NCI-H774 (cell line): Measurements from ENCODE around the gene MAPK1.
"Not testable (repeated sequence)": the region's sequence is repeated elsewhere in the genome, so short reads cannot be mapped to it uniquely, and the experiment has no call there.

Experiments
- DNase-seq: peaks from one replicate; lab custom pipeline; 2025; lab: John Stamatoyannopoulos, UW

Gene MAPK1

DNA sequence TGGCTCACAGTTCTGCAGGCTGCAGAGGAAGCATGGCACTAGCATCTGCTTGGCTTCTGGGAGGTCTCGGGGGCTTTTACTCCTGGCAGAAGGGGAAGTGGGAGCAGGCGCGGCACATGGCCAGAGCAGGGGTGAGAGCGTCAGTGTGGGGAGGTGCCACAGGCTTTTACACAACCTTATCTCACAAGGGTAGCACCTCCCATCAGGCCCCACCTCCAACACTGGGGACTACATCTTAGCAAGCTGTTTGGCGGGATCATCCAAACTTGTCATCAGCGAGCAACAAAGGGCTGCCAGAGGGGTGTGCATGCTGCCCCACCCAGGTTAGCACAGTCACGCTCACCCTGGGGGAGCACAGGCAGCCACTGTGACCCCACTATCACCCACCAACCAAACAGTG, 112.9 kb downstream of the MAPK1 start:
- no peak for DNase-seq

DNA sequence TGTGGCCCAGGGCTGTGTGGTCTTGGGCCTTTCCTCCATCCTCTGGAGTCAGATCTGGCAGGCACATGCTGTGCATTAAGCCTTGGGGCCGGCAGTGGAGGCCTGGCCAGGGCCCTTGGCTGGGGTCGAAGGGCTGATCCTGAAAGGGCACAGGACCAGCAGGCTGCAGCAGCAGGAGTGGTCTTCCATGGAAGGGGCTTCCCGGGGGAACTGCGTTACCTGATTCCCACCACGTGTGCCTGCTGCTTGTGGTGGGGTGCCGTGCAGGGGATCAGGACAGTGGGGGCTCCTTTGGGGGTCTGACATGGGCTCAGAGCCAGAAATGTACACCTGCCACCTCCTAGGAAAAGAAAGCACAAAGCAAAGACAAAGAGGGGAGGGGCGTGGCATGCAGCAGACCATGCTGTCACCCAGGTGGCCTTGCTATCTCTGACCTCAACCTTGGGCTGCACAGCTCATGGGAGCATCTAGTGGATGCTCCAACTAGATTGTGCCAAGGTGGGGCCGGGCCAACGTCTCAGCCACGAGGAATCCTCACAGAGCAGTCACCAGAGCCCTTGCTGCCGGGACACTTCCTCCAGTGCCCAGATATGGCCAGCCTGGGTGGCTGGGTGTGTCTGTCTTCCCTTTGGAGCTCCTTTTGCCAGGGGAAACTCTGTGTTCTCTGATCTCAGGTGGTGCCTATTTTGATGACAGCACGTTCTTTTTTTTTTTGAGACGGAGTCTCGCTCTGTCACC, 113.9 kb downstream of the MAPK1 start:
- DNase-seq, result no peak

DNA sequence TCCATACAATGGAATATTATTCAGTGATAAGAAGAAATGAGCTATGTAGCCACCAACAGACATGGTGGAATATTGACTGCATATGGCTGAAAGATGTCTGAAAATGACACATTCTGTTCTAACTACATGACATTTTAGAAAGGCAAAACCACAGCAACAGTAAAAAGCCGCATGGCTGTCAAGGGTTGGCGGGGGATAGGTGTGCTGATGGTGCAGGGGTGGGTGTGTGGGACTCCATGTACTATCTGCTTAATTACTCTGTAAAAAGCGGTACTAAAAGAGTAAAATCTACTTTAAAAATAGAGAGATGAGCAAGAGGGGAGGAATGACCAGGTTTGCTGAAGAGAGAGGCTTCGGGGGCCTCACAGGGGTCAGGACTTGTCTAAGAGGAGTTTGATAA, 115.2 kb downstream of the MAPK1 start:
- DNase-seq, result no peak

DNA sequence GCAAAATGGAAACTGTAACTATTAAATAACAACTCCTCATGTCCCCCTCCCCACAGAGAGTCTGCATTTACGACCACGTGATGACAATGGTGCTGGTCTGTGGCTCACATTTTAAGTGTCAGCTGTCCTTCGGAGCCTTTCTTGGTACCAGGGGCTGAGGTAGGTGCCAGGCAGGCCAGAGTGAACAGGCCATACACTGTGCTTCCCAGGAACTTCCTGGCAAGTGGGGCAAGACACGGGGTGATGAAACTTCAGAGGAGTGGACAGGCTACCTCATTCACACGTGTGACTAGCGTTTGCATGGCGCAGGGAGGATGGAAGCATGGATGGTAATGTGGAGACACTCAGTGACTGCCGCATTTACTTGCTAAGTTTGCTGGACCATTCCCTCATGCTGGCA, 121.5 kb downstream of the MAPK1 start:
- DNase-seq, result no peak

DNA sequence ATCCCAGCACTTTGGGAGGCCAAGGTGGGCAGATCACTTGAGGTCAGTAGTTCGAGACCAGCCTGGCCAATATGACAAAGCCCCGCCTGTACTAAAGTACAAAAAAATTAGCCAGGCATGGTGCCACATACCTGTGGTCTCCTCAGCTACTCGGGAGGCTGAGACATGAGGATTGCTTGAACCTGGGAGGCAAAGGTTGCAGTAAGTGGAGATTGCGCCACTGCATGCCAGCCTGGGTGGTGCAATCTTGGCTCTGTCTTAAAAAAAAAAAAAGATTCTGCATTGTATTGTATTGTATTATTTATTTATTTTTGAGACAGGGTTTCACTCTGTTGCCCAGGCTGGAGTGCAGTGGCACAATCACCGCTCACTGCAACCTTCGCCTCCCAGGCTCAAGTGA, 122.5 kb downstream of the MAPK1 start:
- DNase-seq, result not testable (repeated sequence)

DNA sequence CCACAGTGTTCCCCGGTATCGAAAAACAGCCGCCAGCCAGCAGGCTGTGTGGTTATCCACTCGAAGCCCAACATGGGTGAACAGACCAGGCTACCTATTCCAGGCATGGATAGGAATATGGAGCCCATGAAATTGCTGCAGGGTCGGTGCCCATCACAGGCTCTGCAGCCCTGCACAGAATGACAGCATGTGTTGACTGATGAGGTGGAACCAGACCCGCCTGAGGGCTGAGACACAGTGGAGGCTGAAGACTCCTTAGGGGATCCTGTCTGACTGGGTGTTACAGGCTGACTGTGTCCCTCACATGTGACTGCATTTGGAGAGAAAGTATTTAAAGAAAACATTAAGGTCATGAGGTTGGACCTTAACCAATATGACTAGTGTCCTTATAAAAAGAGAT, 125.7 kb downstream of the MAPK1 start:
- no peak for DNase-seq

DNA sequence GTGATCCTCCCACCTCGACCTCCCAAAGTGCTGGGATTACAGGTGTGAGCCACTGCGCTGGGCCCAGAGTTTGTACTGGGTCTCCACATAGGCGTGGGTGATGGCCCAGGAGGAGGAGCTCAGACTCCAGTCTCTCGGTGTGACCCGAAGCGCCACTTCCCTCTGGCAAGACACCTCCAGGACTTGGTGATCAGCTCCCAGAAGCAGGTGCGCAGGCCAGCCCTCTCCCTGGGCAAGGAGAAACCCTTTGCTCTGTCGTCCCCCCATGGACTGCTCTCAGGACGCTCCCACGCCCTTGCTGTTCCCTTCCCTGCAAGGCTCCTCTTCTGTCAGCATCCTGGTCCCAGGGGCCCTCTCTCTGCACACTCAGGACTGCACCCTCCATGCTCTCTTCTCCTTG, 126.4 kb downstream of the MAPK1 start:
- no peak for DNase-seq

DNA sequence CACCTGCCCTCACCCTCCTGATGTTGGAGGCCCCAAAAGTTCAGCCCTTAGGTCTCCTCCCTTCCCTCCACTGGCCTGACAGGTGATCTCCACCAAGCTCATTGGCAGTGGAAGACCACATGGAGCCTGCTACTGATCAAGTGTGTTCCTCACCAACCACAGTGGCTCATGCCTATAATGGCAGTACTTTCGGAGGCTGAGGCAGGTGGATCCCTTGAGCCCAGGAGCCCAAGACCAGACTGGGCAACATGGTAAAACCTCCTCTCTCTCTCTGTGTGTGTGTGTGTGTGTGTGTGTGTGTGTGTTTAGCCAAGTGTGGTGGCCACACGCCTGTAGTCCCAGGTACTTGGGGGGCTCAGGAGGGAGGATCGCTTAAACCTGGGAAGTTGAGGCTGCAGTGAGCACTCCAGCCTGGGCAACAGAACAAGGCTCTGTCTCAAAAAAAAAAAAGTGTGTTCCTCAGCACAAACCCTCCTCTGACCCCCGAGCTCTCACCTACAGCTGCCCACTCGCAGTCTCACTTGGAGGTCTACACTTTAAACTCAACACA, 127.5 kb downstream of the MAPK1 start:
- no peak for DNase-seq

DNA sequence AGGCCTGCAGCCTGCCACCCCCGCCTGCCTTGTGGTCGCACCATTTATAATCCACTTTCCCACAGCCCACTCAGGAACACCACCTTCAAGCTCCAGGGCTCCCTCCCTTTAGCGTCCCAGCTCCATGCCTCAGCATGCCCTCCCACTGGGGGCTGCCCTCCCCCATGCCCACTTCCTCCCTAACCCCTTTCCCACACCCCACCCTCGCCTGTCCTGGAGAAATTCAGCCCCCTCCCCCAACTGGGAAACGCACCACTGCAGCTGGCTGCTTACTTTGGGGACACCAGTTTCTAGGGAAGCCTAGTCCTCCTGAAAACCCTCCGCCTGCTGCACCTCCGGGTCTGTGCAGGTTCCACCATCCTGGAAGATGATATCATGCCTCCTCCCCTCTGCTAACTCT, 128.5 kb downstream of the MAPK1 start:
- no peak for DNase-seq

DNA sequence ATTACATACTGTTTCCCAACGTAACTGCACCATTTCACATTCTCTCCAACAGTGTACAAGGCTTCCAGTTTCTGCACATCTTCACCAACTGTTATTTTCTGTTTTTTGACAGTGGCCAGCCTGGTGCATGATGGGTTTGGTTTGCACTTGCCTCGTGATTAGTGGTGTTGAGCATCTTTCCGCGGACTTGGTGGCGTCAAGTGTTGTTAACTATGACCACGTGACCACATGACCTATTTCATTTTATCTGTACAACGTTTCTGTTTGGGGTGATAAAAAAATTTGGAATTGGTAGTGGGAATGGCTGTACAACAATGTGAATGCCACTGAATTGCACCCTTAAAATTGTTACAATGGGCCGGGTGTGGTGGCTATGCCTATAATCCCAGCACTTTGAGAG, 129.4 kb downstream of the MAPK1 start:
- DNase-seq, result no peak

DNA sequence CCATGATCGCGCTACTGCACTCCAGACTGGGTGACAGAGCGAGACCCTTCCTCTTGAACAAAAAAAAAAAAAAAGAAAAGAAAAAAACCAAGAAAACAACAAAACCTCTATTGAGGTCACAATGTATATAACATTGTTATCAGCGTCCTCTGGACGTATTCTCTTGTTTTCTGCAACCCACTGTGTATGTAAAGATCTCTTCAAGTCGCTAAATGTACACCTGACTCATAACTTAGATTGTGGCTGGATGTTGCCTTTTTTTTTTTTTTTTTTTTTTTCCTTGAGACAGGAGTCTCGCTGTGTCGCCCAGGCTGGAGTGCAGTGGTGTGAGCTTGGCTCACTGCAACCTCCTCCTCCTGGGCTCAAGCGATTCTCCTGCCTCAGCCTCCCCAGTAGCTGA, 130.5 kb downstream of the MAPK1 start:
- no peak for DNase-seq

DNA sequence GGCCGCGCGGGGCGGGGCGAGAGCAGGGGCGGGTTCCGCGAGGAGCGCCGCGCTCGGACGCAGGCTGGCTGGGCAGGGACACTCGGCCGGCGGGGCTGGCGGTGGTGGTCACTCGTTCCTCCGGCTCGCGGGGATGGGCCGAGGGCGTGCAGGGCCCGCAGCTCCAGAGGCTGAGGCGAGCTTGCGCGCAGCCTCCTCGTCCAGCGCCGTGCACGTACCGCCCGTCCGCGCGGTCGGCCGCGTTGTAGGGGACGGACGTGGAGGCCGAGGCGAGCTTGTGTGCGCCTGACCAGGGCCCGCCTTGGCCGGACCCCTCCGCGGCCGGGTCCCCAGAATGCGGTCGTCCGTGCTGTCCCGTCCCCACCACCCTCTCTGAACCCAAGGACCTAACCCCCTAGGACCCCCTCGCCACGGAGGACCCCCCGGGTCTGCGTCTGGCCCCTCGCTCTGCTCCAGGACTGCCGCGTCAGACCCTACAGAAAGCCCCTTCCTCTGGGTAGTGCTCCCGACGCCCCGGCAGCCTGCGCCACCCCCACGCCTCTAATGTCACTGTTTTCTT, 131.3 kb downstream of the MAPK1 start:
- DNase-seq, result no peak

DNA sequence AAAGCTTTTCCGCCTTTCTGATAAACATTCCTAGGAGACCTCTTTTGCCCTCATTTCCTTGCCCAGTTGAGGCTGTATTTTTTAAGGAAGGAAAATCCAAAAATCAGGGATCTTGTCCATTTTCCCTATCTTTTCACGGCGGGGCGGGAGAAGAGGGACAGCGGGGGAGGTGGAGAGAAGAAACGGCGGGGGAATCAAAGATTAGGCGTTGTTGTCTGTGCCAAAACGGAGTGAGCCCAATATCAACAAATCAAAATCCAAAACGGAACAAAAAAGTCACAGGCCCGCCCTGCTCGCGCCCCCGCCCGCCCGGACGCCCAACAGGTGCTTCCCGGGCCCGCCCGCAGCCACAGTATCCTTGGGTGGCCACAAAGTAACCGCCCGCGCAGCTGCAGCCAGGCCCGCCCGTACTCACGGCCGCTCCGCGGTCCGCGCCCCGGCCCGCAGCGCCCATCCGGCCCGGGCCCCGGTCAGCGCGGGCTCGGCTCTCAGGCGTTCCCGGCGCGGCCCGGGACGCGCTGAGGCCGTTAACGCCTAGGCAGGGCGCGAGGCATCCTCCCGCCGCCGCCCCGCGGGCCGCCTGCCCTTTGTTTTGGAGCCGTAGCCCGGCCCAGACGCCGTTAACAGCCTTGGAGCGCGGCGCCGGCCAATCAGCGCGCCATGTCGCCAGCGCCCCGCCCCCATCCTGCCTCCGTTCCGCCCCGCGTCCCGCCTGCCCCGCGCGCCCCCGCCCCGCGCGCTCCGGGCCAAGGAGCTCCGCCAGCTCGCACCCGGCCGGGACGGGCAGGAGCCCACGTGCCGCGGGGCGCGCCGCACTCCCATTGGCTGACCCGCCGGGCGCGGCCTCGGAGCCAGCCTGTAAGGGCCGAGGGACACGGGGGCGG, 132.0 kb downstream of the MAPK1 start, which contains the start of gene YPEL1:
Gene YPEL1, minus strand, starts transcription at position 595 of the 884 bp plus-strand sequence. CDS start 25,050 bp downstream, outside the sequence.
- peak; percentile 92 for DNase-seq

DNA sequence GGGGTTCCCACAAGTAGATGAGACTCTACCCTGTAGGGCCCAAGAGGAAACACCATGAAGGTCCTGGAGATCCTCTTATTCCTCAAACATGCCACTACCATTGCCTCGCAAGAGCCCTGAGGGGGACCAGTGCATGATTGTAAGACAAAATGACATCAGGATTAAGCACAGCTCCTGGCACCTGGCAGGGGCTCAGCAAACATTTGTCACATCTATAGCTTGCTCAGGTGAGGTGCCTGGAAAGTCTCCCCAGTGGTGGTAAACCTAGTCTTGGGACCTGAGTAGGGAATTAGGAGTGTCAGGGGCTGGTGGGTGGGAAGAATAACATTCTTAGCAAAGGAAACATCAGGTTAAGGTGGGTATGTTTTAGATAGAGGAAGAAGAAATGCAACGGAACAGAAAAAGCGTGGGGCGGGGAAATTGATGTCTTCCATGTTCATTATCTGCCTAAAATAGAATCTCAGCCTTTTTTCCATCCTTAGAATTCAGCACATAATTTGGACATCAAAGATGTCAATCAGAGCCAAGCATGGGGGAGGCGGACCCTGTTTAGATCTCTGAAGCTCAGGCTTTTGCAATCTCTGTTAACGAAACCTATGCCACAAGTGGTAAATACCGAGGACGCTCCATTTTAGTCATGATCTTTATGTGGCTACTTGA, 132.8 kb downstream of the MAPK1 start:
- DNase-seq, result no peak

DNA sequence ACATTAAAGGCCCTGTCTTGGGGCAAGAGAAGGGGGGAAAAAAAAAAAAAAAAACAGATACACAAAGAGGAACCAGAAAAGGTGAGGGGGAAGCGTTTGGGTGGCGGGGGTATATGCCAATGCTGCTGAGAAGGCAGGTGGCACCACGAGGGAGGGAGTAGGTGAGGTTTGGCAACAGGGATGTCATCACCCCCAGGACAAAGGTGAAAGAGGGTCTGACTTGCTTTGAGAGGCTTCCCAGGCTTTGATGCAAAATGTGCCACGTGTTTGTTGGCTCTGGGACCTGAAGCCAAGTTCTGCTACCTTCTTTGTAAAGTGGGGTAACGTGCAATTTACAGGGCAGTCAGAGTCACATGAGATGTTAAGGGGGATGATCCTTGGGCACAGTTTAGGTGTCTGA, 135.9 kb downstream of the MAPK1 start:
- DNase-seq, result no peak

DNA sequence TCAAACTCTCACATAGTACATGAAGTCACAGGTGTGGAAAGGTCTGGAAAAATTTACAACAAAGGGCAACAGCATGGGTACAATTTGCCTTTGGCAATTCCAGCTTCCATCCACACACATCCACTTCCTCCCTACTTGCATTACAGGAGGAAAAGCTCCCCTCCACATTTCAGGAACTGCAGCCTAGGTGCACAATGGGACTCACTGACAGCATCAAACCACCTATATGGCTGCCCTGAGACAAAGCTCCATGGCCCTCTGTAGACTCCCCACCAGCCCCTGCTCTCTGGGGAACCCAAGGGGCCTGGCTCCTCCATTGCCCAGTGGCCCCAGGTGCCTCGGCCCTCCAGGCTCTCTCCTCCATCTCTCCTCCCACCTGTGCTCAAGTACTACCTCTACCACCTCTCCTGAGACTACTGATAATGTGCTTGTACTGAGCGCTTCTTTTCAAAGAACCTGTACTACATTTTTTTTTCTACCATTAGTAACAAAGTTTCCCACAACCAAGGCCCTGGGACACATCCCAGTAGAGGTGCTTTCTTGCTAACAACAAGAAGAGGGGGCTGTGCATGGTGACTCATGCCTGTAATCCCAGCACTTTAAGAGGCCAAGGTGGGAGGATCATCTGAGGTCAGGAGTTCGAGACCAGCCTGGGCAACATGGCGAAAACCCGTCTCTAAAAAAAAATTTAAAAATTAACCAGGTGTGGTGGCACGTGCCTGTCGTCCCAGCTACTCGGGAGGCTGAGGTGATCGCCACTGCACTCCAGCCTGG, 136.7 kb downstream of the MAPK1 start:
- no peak for DNase-seq

DNA sequence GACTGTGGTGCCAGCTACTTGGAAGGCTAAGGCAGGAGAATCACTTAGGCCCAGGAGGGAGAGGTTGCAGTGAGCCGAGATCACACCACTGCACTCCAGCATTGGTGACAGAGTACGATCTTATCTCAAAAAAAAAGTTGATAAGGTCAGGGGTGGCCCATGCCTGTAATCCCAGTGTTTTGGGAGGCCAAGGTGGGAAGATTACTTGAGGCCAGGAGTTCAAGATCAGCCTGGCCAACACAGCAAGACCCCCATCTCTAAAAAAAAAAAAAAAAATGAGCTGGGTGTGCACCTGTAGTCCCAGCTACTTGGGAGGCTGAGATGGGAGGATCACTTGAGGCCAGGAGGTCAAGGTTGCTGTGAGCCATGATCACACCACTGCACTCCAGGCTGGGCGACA, 138.3 kb downstream of the MAPK1 start:
- not testable (repeated sequence) for DNase-seq

DNA sequence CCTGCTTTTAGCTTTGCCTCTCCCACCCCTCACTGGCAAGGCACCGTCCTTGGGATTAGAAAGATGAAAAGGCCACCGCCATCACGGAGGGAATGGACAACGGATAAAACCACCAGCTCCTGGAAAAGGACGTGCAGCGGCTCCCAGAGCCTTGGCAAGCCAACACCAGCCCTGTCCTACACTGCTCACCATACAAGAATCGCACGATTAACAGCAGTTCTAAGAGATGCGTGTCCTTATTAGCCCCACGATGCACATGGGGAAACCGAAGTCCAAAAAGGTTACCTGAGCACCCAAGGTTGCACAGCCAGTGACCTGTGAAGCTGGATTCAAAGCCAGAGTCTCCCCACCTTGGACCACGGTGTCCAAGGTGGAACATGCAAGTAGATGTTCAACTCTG, 139.2 kb downstream of the MAPK1 start:
- no peak for DNase-seq

DNA sequence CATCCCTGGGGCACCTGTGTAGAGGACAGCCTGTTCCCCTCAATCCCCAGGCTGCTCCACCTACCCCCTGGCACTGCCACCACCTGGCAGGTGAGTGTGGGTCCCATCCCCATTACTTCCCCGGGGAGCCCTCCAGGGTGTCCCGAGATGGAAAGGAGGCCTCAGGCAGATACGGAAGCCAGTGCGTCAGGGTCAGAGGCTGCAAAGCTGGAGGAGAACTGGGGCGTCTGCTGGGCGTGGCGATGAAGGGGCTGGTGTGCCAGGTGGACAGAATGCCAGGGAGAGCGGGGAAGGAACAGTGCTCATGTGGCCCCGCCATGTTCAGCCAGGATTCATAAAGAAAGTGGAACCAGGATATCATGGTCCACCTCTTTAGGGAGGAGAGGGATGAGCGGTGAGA, 139.7 kb downstream of the MAPK1 start:
- DNase-seq, result no peak

DNA sequence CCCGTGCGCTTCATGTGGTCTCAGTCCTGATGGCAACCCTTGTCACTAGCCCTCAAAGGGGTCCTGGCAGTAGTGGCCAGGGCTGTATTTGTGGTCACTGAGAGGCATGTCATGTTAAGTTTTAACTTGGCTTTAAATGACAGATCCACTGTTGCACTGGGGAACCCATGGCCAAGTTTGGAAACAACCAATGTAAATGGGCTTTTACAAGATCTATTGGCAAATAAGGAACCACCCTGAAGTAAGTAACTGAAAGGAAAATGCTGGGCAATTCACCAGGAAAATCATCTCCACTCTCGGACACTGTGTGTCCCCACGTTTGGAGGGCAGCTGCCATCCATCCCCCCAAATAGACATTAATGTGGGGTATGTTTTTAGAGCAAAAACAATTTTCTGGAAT, 140.3 kb downstream of the MAPK1 start:
- DNase-seq, result no peak

DNA sequence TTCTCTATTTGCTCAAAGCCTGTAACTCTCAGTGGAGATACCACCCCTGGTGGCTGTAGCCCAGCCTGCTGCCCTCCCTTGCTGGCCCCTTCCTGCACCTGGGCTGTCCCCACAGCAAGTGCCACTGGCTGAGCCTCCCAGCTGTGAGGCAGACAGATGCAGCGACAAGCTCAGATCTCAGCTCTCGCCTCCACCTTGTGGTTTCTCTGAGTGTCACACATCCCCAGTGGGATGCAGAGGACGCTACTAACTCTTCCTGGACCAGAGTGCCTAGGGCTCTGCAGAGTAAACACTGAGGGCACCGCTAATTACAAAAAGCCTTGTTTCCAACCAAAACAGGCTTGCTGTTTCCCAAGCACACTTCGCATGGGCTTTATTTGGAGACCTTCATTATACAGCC, 140.8 kb downstream of the MAPK1 start:
- no peak for DNase-seq
